ENCODE data around the gene STK32B. TPM values are rescaled to one million over a fixed set of nuclear protein-coding genes. Genes with fewer than 3 reads are reported as not detected.
"Not testable (repeated sequence)": the region's sequence is repeated elsewhere in the genome, so short reads cannot be mapped to it uniquely, and the experiment has no call there.

Gene STK32B
- total and polyA plus RNA-seq, 7 donors: 0.14 to 0.73 (median 0.52) TPM

DNA sequence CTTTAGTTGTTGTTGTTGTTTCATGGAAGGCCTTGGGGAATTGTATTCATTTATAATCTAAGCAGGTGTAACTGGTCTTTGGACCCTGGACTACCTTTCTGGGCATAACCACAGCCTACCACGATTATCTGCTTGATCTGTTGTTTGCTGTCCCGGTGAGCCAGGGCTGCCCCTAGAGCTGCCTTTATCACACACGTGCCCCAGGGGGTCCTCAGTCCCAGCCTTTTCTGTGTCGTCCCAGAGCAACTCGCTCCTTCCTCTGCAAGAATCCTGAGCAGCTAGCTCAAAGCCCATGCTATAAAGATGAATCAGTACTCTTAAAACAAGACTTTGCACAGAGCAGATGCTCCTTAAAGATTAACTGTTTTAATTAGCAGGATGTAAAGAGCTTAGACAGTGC, 383.9 kb downstream of the STK32B start:
- H3K9me3 ChIP-seq: no peaks in the 10 kb centered on the region
- intact Hi-C loops (cut with DNase I): no loop called here
- H3K36me3 ChIP-seq (ENCODE audit: insufficient read depth in 1 of 2, low read depth in 1 of 2): no peaks in the 10 kb centered on the region
- ATAC-seq: no peak
- no peak for DNase-seq
- no peaks in the 10 kb centered on the region for H3K4me1 ChIP-seq
- no peaks in the 10 kb centered on the region for H3K27me3 ChIP-seq (ENCODE audit: insufficient read depth in 3 of 3, low read length in 2 of 3)
- TF ChIP-seq, protein P1, sequence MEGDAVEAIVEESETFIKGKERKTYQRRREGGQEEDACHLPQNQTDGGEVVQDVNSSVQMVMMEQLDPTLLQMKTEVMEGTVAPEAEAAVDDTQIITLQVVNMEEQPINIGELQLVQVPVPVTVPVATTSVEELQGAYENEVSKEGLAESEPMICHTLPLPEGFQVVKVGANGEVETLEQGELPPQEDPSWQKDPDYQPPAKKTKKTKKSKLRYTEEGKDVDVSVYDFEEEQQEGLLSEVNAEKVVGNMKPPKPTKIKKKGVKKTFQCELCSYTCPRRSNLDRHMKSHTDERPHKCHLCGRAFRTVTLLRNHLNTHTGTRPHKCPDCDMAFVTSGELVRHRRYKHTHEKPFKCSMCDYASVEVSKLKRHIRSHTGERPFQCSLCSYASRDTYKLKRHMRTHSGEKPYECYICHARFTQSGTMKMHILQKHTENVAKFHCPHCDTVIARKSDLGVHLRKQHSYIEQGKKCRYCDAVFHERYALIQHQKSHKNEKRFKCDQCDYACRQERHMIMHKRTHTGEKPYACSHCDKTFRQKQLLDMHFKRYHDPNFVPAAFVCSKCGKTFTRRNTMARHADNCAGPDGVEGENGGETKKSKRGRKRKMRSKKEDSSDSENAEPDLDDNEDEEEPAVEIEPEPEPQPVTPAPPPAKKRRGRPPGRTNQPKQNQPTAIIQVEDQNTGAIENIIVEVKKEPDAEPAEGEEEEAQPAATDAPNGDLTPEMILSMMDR (IDR thresholded peaks at IDR 0.05): no peak
- no peak overlapping the region for H3K4me3 ChIP-seq
- no peak overlapping the region for H3K27ac ChIP-seq
- 54 to 58% (median 56%) methylated on average over 5 of the region's 5 CpGs for WGBS, 3 donors

DNA sequence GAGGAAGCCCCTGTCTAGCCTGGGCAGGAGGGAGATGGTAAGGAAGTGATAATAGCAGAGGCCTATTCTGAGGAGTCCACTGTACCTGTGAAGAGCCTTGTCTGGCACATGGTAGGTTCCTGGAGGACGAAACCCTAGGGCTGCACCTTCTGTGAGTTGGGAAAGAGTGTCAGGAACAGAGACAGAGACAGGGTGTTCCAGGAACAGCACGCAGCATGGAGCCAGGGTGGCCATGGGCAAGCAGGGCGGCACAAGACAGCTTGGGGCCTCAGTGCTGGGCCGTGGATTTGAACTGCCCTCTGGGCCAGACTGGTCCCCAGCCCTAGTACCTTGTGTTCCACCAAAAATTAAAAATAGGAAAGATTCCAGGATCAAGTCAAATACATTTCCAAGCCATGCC, 384.5 kb downstream of the STK32B start:
- H3K4me3 ChIP-seq: no peak overlapping the region
- no peaks in the 10 kb centered on the region for H3K36me3 ChIP-seq (ENCODE audit: insufficient read depth in 1 of 2, low read depth in 1 of 2)
- no peaks in the 10 kb centered on the region for H3K4me1 ChIP-seq
- no peaks in the 10 kb centered on the region for H3K9me3 ChIP-seq
- TF ChIP-seq, protein P1 (IDR thresholded peaks at IDR 0.05): no peak
- 76 to 81% (median 78%) methylated on average over 4 of the region's 4 CpGs for WGBS, 3 donors
- no peak overlapping the region for H3K27ac ChIP-seq
- no peaks in the 10 kb centered on the region for H3K27me3 ChIP-seq (ENCODE audit: insufficient read depth in 3 of 3, low read length in 2 of 3)
- no peak for DNase-seq
- intact Hi-C loops (cut with DNase I): no loop called here
- no peak for ATAC-seq

DNA sequence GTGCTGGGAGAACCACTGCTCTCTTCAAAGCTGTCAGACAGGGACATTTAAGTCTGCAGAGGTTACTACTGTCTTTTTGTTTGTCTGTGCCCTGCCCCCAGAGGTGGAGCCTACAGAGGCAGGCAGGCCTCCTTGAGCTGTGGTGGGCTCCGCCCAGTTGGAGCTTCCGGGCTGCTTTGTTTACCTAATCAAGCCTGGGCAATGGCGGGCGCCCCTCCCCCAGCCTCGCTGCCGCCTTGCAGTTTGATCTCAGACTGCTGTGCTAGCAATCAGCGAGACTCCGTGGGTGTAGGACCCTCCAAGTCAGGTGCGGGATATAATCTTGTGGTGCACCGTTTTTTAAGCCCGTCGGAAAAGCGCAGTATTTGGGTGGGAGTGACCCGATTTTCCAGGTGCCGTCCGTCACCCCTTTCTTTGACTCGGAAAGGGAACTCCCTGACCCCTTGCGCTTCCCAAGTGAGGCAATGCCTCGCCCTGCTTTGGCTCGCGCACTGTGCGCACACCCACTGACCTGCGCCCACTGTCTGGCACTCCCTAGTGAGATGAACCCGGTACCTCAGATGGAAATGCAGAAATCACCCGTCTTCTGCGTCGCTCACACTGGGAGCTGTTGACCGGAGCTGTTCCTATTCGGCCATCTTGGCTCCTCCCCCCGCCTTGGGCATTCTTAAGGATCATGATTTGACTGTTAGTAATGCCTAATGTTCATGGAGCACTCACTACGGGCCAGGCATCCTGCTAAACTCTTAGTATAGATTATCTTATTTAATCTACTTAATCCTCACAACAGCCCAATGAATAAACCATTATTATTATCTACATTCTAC, 392.9 kb downstream of the STK32B start:
- H3K4me3 ChIP-seq; H3K9me3 ChIP-seq; intact Hi-C loops (cut with DNase I); H3K36me3 ChIP-seq (ENCODE audit: insufficient read depth in 1 of 2, low read depth in 1 of 2); H3K27me3 ChIP-seq (ENCODE audit: insufficient read depth in 3 of 3, low read length in 2 of 3); H3K27ac ChIP-seq; DNase-seq; ATAC-seq; H3K4me1 ChIP-seq: not testable (repeated sequence)
- WGBS, 3 donors: 78 to 91% (median 82%) methylated on average over 15 to 22 of the region's 31 CpGs

DNA sequence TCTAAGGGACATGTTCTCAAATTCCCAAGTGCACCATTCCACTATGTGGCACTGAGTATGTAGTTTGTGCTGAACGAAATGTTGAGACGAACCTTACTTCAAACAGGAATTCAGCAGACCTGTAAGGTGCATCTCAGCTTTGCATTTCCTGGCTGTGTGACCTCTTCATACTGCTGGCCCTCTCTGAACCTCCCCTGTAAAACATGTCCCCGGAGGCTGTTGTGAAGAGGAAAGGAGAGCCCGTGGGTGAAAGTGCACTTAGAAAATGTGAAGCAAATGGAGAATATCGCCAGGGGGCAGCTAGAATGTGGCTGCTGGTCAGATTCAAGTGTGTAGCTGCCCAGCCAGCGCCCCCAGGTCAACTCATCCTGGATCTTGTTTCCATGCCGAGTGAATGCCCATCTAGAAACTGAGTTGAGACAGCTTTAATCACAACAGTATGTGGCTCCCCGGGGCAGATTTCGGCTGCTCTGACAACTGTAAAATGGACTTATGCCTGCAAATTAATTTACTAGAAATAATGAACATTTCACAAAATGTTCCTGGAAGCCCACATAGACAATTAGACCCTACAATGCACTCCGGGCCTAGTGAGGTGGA, 393.7 kb downstream of the STK32B start:
- intact Hi-C loops (cut with DNase I): no loop called here
- Histone ChIP-seq H3K4me3 (no peak overlapping the region), H3K9me3 (no peaks in the 10 kb centered on the region), H3K4me1 (no peaks in the 10 kb centered on the region), H3K36me3 (ENCODE audit: insufficient read depth in 1 of 2, low read depth in 1 of 2) (no peaks in the 10 kb centered on the region), H3K27me3 (ENCODE audit: insufficient read depth in 3 of 3, low read length in 2 of 3) (no peaks in the 10 kb centered on the region), H3K27ac (no peak overlapping the region)
- no peak for ATAC-seq
- no peak for DNase-seq
- TF ChIP-seq, protein P1 (IDR thresholded peaks at IDR 0.05): no peak
- 82 to 89% (median 86%) methylated on average over 10 of the region's 10 CpGs for WGBS, 3 donors

DNA sequence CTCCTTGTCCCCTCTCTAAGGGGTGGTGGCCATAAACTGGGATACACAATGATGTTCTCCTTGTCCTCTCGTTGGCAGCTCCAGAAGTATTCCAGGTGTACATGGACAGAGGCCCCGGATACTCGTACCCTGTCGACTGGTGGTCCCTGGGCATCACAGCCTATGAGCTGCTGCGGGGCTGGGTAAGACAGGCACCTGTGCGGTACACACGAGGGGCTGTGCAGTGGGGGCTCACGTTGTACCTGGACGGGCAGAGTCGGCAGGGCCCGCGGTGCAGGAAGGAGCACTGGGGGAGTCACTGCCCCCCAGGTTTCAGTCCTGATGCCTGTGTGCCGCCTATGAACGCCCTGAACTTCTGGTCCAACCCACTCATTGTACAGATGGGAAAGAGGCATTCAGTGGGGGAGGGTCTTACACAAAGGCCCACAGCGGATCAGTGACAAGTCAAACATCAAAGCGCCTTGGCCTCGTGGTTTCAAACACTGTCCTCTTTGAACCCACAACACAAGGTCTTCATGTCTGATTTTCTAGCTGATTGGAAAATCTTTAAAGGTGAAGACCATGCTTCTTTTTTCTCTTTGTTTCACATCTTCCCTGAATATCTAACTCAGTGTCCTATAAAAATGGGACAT, 395.4 kb downstream of the STK32B start:
- Histone ChIP-seq H3K4me1 (no peaks in the 10 kb centered on the region), H3K4me3 (no peak overlapping the region), H3K27me3 (ENCODE audit: insufficient read depth in 3 of 3, low read length in 2 of 3) (no peaks in the 10 kb centered on the region), H3K27ac (no peak overlapping the region), H3K9me3 (no peaks in the 10 kb centered on the region), H3K36me3 (ENCODE audit: insufficient read depth in 1 of 2, low read depth in 1 of 2) (no peaks in the 10 kb centered on the region)
- ATAC-seq: no peak
- DNase-seq: no peak
- intact Hi-C loops (cut with DNase I): no loop called here
- TF ChIP-seq, protein P1 (IDR thresholded peaks at IDR 0.05): no peak
- WGBS, 3 donors: 91 to 95% (median 92%) methylated on average over 17 of the region's 17 CpGs

Measured in psoas muscle (tissue), 8 donors.